ENCODE data around the gene ITPA. TPM values are rescaled to one million over a fixed set of nuclear protein-coding genes. Genes with fewer than 3 reads are reported as not detected.

ITPA gene
- total and polyA plus RNA-seq, 2 of the 13 experiments (the other 11 are each of a cell fraction or from before 2014, with no cell fraction given): 60.1 to 103 TPM

GRCh38 chr20:3168079-3168828 lies 41.0 kb upstream of the ITPA start (continued):
- TF ChIP-seq AKNA (CRISPR knock-in tag; IDR thresholded peaks at IDR 0.05; ENCODE audit: borderline replicate concordance) (no peak), HOXA7 (CRISPR knock-in tag; IDR thresholded peaks at IDR 0.05) (no peak), ZNF552 (CRISPR knock-in tag; IDR thresholded peaks at IDR 0.05; ENCODE audit: borderline replicate concordance) (peak; percentile 65; the same call in 1 of the 2 replicates), ZBTB26 (CRISPR knock-in tag; IDR thresholded peaks at IDR 0.05; ENCODE audit: borderline replicate concordance) (no peak), FLYWCH1 (CRISPR knock-in tag; IDR thresholded peaks at IDR 0.05) (0 out of 2 replicates have a peak, but pooled peaks have one; percentile 56), FOXO1 (CRISPR knock-in tag; IDR thresholded peaks at IDR 0.05) (no peak; the same call in 1 of the 2 replicates), ZSCAN30 (CRISPR knock-in tag; IDR thresholded peaks at IDR 0.05) (no peak), SNAPC2 (CRISPR knock-in tag; IDR thresholded peaks at IDR 0.05) (peak; percentile 38; the same call in 1 of the 2 replicates), E2F1 (CRISPR knock-in tag; IDR thresholded peaks at IDR 0.05) (no peak), ZNF564 (CRISPR knock-in tag; IDR thresholded peaks at IDR 0.05) (peak; percentile 88; the same call in 1 of the 2 replicates), KLF15 (CRISPR knock-in tag; IDR thresholded peaks at IDR 0.05; ENCODE audit: borderline replicate concordance) (peak; percentile 7; the same call in 1 of the 2 replicates), DRAP1 (CRISPR knock-in tag; IDR thresholded peaks at IDR 0.05) (peak; percentile 51), KAT7 (CRISPR knock-in tag; IDR thresholded peaks at IDR 0.05; ENCODE audit: borderline replicate concordance) (peak; percentile 69; the same call in 1 of the 2 replicates), YEATS2 (CRISPR knock-in tag; IDR thresholded peaks at IDR 0.05; ENCODE audit: borderline replicate concordance) (peak; percentile 37; the same call in 1 of the 2 replicates), ZSCAN5A (CRISPR knock-in tag; IDR thresholded peaks at IDR 0.05; ENCODE audit: borderline replicate concordance) (no peak), FOXM1 (CRISPR knock-in tag; IDR thresholded peaks at IDR 0.05) (no peak), TEAD3 (CRISPR knock-in tag; optimal IDR thresholded peaks at IDR 0.05; ENCODE audit: borderline replicate concordance) (peak; percentile 77), NR2F2 (IDR thresholded peaks at IDR 0.05; ENCODE audit: borderline replicate concordance, low read depth) (no peak), SSRP1 (CRISPR knock-in tag; IDR thresholded peaks at IDR 0.05) (peak; percentile 84; the same call in 1 of the 2 replicates)

Measured in HepG2 (cell line).